NCI-H187 treated with DMSO at 0.1 percent for 48 hours (cell line): ENCODE data around the gene IPO11.
"Not testable (repeated sequence)": the region's sequence is repeated elsewhere in the genome, so short reads cannot be mapped to it uniquely, and the experiment has no call there.

Source experiments
- DNase-seq: peaks from one replicate; lab custom pipeline; 2025; lab: John Stamatoyannopoulos, UW

Gene IPO11

GRCh38 chr5:62514510-62515119 is 102.1 kb downstream of the IPO11 start:
- DNase-seq: no peak

- DNase-seq: not testable (repeated sequence)
Observed at GRCh38 chr5:62520812-62521211, 108.2 kb downstream of the IPO11 start.

- DNase-seq: no peak
Observed at GRCh38 chr5:62521319-62521718, 108.8 kb downstream of the IPO11 start.

GRCh38 chr5:62522811-62523210 is 110.2 kb downstream of the IPO11 start:
- DNase-seq: no peak

- no peak for DNase-seq
Observed at GRCh38 chr5:62533597-62533996, 121.0 kb downstream of the IPO11 start.

GRCh38 chr5:62534461-62535236 is 122.1 kb downstream of the IPO11 start:
- DNase-seq: no peak

- no peak for DNase-seq
Observed at GRCh38 chr5:62536232-62536631, 123.7 kb downstream of the IPO11 start.

GRCh38 chr5:62536783-62537182 is 124.2 kb downstream of the IPO11 start:
- DNase-seq: no peak

GRCh38 chr5:62538017-62538942 is 125.7 kb downstream of the IPO11 start:
- DNase-seq: no peak

GRCh38 chr5:62542720-62543119 is 130.2 kb downstream of the IPO11 start:
- no peak for DNase-seq

- DNase-seq: no peak
Observed at GRCh38 chr5:62547945-62548630, 135.5 kb downstream of the IPO11 start.

GRCh38 chr5:62550103-62550502 is 137.5 kb downstream of the IPO11 start:
- DNase-seq: no peak

- DNase-seq: no peak
Observed at GRCh38 chr5:62555930-62556329, 143.4 kb downstream of the IPO11 start.

GRCh38 chr5:62558941-62559340 is 146.4 kb downstream of the IPO11 start:
- DNase-seq: no peak

- no peak for DNase-seq
Observed at GRCh38 chr5:62560786-62561185, 148.2 kb downstream of the IPO11 start.

- no peak for DNase-seq
Observed at GRCh38 chr5:62561896-62562295, 149.3 kb downstream of the IPO11 start.

- DNase-seq: no peak
Observed at GRCh38 chr5:62562867-62563266, 150.3 kb downstream of the IPO11 start.

GRCh38 chr5:62564101-62564500 is 151.5 kb downstream of the IPO11 start:
- no peak for DNase-seq

GRCh38 chr5:62565740-62566139 is 153.2 kb downstream of the IPO11 start:
- DNase-seq: not testable (repeated sequence)

- DNase-seq: no peak
Observed at GRCh38 chr5:62568143-62568542, 155.6 kb downstream of the IPO11 start.

GRCh38 chr5:62568800-62569432 is 156.4 kb downstream of the IPO11 start:
- DNase-seq: no peak

- DNase-seq: no peak
Observed at GRCh38 chr5:62569470-62569869, 156.9 kb downstream of the IPO11 start.
